ENCODE measurements around the gene PLCG2. TPM values are rescaled to one million over a fixed set of nuclear protein-coding genes. Genes with fewer than 3 reads are reported as not detected.

The PLCG2 gene
- polyA plus RNA-seq, 3 donors = 19.5 to 47.4 (median 35.5) TPM

DNA sequence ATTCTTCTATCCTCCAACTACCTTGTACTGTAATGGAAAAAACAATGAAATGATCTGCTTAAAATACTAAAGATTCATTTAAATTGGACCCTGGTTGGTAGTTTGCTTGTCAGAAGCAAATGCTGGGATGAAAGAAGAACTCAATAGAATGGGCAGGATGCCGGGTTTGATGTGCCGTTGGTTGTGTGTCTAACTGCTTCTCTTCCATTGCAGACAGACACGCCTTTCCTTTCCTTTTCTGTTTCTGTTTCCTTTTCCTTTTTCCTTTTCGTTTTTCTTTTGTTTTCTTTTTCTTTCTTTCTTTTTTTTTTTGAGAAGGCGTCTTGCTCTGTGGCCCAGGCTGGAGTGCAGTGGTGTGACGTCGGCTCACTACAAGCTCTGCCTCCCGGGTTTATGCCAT, 64.6 kb downstream of the PLCG2 start:
- Mint-ChIP-seq H3K27ac (no peak overlapping the region), H3K4me1 (peaks cover 41% of the 10 kb centered on the region), H3K27me3 (ENCODE audit: low read depth in 3 of 3) (no peaks in the 10 kb centered on the region), H3K36me3 (peaks cover 25 to 32% of the 10 kb centered on the region in 2 donors), H3K4me3 (no peak overlapping the region), H3K9me3 (peaks cover 0 to 2% (median 0%) of the 10 kb centered on the region in 7 donors)
- peaks cover 7 to 20% of the 10 kb centered on the region in 2 donors for H3K36me3 ChIP-seq (replicated peaks in 1 of 2; ENCODE audit: control insufficient read depth in 1 of 2, insufficient read depth in 2 of 2, low read length in 2 of 2)
- H3K27me3 ChIP-seq (ENCODE audit: control insufficient read depth in 2 of 2, insufficient read depth in 2 of 2, low read length in 2 of 2) = no peaks in the 10 kb centered on the region
- no peak overlapping the region for H2AFZ ChIP-seq (ENCODE audit: insufficient read depth, low read depth, low read length, poor library complexity, severe bottlenecking)
- WGBS (ENCODE audit: insufficient coverage) = no CpG with 5 or more reads among the region's 8 CpGs
- H3K9ac ChIP-seq (ENCODE audit: insufficient read depth, low read length, poor library complexity, severe bottlenecking) = no peak overlapping the region
- no peak for DNase-seq
- H3K4me2 ChIP-seq (replicated peaks; ENCODE audit: extremely low read depth, low read length, poor library complexity, severe bottlenecking) = no peak overlapping the region
- H3K9me3 ChIP-seq (replicated peaks in 1 of 2; ENCODE audit: control insufficient read depth in 1 of 2, insufficient read depth in 1 of 2, low read length in 2 of 2) = no peaks in the 10 kb centered on the region
- no peak overlapping the region for H3K27ac ChIP-seq (ENCODE audit: low read depth in 1 of 2, low read length in 2 of 2)
- H4K20me1 ChIP-seq (ENCODE audit: insufficient read depth, low read length) = peaks cover 97% of the 10 kb centered on the region
- H3K79me2 ChIP-seq (ENCODE audit: insufficient read depth, low read length) = peaks cover 78% of the 10 kb centered on the region
- intact Hi-C loops (cut with micrococcal nuclease) = no loop called here
- peaks cover 29 to 33% of the 10 kb centered on the region in 2 donors for H3K4me1 ChIP-seq (ENCODE audit: control insufficient read depth in 1 of 2, insufficient read depth in 2 of 2, low read length in 2 of 2)
- no peak overlapping the region for H3K4me3 ChIP-seq (replicated peaks in 1 of 3; ENCODE audit: low read depth in 2 of 3, low read length in 3 of 3)
- TF ChIP-seq, protein P1, sequence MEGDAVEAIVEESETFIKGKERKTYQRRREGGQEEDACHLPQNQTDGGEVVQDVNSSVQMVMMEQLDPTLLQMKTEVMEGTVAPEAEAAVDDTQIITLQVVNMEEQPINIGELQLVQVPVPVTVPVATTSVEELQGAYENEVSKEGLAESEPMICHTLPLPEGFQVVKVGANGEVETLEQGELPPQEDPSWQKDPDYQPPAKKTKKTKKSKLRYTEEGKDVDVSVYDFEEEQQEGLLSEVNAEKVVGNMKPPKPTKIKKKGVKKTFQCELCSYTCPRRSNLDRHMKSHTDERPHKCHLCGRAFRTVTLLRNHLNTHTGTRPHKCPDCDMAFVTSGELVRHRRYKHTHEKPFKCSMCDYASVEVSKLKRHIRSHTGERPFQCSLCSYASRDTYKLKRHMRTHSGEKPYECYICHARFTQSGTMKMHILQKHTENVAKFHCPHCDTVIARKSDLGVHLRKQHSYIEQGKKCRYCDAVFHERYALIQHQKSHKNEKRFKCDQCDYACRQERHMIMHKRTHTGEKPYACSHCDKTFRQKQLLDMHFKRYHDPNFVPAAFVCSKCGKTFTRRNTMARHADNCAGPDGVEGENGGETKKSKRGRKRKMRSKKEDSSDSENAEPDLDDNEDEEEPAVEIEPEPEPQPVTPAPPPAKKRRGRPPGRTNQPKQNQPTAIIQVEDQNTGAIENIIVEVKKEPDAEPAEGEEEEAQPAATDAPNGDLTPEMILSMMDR (IDR thresholded peaks at IDR 0.05) = no peak

DNA sequence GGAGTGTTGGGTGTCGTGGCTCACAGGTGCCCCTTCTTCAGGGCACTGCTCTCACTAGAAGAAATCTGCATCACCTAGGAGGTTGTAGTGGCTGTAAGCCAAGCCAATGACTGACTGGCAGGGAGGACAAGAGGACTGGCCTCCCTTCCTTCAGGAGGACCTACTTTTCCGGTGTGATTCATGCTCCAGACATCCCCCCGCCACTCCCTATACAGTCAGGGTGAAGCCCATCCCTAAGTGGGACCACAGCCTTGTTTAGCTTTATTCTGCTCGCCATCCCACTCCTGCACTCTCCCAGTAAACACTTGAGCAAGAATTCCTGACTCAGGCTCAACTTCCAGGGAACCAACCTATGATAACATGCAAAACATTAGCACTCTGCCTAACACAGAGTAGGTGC, 67.0 kb downstream of the PLCG2 start:
- Mint-ChIP-seq H3K4me3 (no peak overlapping the region), H3K27ac (peak overlapping the region in 1 of 7 donors; percentile 50), H3K27me3 (ENCODE audit: low read depth in 3 of 3) (no peaks in the 10 kb centered on the region), H3K4me1 (peaks cover 37% of the 10 kb centered on the region), H3K9me3 (peaks cover 0 to 2% (median 0%) of the 10 kb centered on the region in 7 donors), H3K36me3 (peaks cover 30 to 32% of the 10 kb centered on the region in 2 donors)
- Histone ChIP-seq H3K27me3 (ENCODE audit: control insufficient read depth in 2 of 2, insufficient read depth in 2 of 2, low read length in 2 of 2) (no peaks in the 10 kb centered on the region), H3K4me3 (replicated peaks in 1 of 3; ENCODE audit: low read depth in 2 of 3, low read length in 3 of 3) (no peak overlapping the region), H3K27ac (ENCODE audit: low read depth in 1 of 2, low read length in 2 of 2) (no peak overlapping the region), H3K79me2 (ENCODE audit: insufficient read depth, low read length) (peaks cover 72% of the 10 kb centered on the region), H3K4me1 (ENCODE audit: control insufficient read depth in 1 of 2, insufficient read depth in 2 of 2, low read length in 2 of 2) (peaks cover 20 to 23% of the 10 kb centered on the region in 2 donors), H4K20me1 (ENCODE audit: insufficient read depth, low read length) (peaks cover 100% of the 10 kb centered on the region), H3K4me2 (replicated peaks; ENCODE audit: extremely low read depth, low read length, poor library complexity, severe bottlenecking) (no peak overlapping the region), H3K9ac (ENCODE audit: insufficient read depth, low read length, poor library complexity, severe bottlenecking) (no peak overlapping the region), H2AFZ (ENCODE audit: insufficient read depth, low read depth, low read length, poor library complexity, severe bottlenecking) (no peak overlapping the region), H3K36me3 (replicated peaks in 1 of 2; ENCODE audit: control insufficient read depth in 1 of 2, insufficient read depth in 2 of 2, low read length in 2 of 2) (peaks cover 7 to 20% of the 10 kb centered on the region in 2 donors), H3K9me3 (replicated peaks in 1 of 2; ENCODE audit: control insufficient read depth in 1 of 2, insufficient read depth in 1 of 2, low read length in 2 of 2) (no peaks in the 10 kb centered on the region)
- no peak for DNase-seq
- TF ChIP-seq, protein P1 (IDR thresholded peaks at IDR 0.05) = no peak
- 100% methylated on average over 3 of the region's 4 CpGs for WGBS (ENCODE audit: insufficient coverage)
- intact Hi-C loops (cut with micrococcal nuclease) = no loop called here

All from CD14-positive monocyte (primary cell).